HG03025 (cell line): ENCODE data around the gene RAD50.

Source experiments
- ATAC-seq: cut with Tn5 transposase; IDR thresholded peaks from one replicate; pipeline ENCODE4 v1.9.1; 2021; ENCODE audit warnings: mild to moderate bottlenecking, moderate library complexity; ENCODE audit not compliant: unreplicated experiment, low FRiP score

Gene RAD50

DNA sequence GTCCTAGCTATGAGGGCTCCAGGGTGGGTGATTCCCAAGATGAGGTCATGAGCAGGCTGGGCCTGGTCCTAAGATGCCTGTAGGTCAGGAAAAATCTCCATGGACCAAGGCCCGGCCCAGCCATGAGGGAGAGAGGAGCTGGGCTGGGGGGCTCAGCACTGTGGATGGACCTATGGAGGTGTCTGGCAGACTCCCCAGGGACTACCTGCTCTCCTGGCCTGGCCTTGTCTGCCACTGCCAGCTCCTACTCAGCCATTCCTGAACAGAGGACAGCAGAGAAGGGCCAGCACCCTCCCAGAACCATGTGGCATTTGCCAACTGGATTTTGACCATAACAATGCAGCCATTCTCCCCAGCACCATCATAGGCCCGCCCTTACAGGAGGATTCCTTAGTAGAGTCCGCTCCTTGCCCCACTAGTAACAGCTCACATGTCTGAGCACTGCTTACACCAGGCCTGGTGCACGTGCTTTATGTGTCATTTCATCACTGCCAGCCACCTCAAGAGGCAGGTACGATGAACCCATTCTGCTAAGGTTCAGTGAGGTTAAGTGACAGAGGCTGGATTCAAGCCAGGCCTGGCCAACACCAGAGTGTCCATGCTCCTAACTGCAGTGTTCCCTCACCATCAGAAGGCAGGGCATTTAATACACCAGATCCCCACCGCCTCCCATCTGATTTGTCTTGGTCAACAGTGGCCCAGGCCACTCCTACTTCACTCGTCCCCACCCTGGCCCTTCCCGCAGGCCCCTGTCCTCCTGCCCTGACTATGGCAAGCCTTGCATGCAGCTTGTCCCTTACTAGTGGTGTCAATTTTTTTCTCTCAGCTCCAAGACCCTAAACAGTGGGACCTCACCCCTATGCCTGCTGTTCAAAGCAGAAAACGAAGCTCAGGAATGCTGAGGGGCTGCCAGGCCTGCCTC is 101.9 kb downstream of the RAD50 start:
- no peak for ATAC-seq

- no peak for ATAC-seq
These were observed 103.1 kb downstream of the RAD50 start for GRCh38 chr5:132659598-132660493.

DNA sequence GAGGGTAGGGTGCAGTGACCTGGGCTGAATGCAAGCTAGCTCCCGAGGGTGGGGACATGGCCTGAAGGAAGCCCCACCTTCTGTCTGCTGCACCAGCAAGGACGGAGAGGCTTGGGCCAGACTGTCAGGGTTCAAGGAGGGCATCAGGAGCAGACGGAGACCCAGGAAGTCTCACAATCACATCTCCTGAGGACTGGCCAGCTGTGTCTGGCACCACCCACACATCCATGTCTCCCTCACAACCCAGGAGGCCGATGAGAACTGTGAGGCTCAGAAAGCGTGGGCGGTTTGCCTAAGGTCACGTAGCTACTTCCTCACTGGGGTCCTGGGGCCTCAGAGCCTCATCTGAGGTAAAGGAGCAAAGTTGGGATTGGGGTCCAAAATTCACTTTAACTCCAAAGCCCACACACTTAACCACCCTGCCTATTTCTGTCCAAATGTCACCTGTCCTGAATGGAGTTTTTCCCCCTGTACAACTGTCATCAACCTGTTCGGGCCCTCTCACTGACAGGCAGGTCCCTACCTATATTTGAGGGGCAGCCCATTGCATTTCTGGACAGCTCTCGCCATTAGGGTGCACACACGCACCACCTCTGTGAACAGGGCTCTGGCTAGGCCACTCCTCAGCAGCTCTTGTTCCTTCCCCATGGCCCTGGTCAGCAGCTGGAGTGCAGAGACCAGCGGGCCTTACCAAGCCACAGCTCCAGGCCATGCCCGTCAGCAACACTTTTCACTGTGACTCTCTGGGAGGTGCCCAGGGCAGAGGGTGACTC is 104.6 kb downstream of the RAD50 start:
- no peak for ATAC-seq

DNA sequence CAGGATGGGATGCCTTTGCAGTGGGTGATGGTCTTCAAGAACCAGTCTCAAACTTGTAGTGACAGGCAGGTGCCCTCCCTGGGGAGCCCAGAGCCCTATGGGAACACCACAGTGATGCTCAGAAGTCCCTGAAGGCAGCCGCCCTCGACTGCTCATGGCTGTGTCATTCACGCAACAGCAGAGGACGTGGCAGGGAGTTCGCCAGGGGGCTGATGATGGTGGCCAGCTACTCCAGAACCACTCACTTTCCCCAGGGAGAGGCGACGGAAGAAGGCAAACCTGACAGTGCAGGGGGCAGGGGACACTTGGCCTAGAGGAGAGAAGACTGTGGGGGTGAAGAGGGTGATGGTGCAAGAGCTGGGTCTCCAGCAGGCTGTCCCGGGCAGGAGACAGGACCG is 105.2 kb downstream of the RAD50 start:
- no peak for ATAC-seq

- peak; percentile 44 for ATAC-seq
These were observed 106.4 kb downstream of the RAD50 start for GRCh38 chr5:132662925-132663770.

- peak; percentile 30 for ATAC-seq
These were observed 107.3 kb downstream of the RAD50 start for GRCh38 chr5:132663771-132664695.

DNA sequence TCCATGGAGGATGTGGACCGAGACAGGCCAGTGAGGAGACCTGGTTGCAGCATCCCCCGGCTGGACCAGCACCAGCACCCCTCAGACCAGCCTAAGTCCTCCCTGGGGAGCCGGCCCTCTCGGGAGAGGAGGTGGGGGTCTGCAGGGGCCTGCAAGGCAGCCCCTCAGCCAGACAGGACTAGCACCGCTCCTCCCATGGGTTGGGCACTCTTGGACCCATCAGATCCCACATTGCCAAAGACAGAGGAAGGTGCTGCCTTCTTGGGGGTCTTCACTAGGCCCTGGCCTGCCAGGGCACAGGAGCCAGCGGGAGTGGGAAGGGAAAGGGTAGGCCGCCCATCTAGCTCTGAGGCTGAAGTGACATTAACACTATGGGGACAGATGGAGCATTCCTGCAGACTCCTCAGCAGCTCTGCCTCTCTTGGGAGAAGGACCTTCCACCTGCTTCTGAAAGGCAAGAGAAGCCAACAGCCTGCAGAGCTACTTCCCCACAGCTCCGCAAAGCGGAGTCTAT is 108.0 kb downstream of the RAD50 start:
- no peak for ATAC-seq

- no peak for ATAC-seq
These were observed 108.8 kb downstream of the RAD50 start for GRCh38 chr5:132665574-132666080.

DNA sequence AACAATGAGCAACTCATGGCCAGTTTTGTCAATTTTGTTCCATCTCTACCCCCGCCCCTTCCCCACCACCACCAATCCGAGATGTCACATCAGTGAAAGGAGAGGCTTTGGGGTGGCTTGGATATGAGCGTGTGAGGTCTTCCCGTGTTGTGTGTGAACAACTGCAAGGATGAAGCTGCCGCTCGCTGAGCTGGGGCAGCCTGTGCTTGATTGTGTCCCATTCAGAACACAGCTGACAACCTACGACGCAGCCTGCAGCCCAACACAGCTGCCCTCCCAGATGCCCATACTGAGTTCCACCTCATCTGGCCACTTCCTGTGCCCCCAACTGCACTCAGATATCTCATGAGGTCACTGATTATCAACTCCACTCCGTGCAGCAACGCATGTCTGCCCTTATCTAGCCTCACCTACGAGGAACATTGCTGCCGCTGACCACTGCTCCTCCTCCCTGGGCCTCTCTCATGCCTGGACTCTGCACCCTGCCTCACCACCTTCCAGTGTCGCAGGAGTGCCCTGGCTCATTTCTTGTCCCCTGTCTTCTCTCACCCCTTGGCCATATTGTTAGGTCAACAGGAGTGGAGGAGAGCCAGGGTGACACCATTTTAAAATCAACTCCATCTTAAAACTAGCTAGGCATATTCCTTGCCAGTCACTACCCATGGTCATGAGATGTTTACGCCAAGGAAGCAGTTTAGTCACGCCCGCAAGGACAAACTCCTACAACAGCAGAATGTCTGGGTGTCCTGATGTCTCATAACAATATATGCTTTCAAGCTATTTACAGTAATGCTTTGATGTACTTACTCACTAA is 109.7 kb downstream of the RAD50 start:
- no peak for ATAC-seq

DNA sequence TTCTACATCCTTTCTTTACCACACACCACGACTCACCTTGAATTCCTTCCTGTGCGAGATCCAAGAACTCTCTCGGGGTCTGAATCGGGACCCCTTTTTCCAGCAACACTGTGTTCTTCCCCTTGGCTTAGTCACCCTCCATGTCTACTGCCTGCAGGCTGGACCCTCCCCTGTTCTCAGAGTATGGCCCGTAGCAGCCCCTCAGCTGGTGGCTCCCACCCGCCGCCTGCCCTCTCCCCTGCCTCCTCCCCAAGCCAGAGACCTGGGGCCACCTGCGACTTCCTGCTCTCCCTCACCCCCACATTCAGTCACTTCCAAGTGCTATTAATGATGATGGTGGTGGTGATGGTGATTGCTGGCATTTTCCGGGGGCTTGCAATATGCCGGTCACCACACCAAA is 110.5 kb downstream of the RAD50 start:
- ATAC-seq, result no peak

GRCh38 chr5:132667761-132668705 is 111.3 kb downstream of the RAD50 start:
- ATAC-seq, result no peak

DNA sequence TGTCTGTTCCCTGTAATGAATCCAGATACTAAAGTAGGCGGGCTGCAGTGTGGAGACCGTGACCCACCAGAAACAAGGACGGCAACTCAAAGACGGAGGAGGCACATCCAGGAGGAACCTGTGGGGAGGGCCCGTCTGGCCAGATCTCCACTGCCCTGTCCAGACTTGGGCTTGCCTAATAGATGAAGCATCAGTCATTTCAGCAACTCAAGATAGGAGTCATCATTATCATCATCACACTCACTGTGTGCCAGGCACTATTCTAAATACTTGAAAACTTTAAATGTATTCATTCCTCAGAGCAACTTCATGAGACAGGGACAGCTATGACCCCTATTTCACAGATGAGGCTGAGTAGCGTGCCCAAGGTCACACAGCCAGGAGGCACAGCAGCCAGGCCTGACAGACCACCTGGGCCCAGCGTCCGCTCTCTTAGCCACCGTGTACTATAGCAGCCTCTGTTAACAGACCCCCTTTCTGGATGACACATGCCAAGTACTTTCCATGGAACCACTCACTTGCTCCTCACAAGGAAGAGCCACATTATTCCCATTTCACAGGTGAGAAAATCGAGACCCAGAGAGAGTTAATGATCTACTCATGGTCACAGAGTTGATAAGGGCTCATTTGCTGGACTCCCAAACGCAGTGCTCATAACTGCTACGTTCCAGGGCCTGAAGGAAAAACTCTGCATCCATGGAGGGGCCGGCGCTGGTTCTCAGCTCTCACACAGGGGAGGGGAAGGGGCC is 112.1 kb downstream of the RAD50 start:
- ATAC-seq, result no peak

DNA sequence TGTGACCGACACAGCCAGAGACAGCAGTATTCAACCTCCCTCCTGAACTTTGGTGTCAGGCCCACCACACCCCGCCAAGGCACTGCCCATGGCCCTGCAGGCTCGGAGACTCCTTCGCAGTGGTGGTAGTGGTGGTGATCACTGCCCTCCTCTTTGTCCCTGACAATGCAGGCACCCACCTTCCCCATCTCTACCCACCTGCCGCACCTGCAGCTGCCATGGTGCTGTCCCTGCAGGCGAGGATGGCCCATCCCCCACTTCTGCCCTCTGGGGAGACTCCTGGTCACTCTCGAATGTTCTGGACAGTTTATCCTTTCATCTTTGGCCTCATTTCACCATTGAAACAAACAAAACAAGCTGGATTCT is 112.7 kb downstream of the RAD50 start:
- no peak for ATAC-seq

DNA sequence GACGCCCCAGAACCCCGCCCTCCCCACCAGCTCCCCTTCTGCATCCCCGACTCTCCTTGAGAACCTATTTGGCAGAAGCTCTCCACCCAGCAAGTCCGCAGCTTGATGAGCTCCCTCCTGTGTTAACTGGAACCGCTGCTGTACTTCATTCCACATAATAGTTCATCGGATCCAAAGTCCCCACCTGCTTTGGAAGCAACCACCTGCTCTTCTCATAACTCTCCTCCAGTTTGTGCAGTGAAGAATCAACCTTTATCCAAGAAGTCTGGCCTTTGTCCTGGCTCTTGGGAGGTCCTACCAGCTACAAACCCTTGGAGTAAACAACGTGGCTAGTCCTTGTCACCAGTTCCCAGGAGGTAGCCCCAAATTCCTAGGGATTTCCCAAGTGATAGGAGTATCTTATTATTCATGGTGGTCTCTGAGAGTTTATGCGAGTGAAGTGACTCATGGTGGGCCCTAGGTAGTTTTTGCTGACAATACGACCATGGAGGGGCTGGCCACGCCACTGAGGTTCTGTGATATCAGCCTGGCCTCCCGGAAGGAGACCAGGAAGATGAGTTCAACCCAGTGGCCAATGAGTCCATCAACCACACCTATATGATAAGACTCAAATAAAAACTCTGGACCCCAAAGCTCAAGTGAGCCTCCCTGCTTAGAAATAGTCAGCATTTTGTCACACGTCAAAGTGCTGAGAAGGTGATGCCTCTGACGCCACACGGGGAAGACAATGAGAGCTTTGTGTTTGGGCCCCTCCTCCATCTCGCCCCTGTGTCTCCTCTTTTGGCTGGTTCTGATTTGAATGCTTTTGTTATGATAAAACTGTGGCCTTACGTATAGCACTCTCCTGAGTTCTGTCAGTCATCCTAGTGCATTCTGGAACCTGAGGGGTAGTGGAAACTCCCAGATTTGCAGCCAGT is 113.4 kb downstream of the RAD50 start:
- no peak for ATAC-seq

- no peak for ATAC-seq
These were observed 114.2 kb downstream of the RAD50 start for GRCh38 chr5:132671000-132671399.
